Activated CD4-positive, alpha-beta memory T cell treated with anti-CD3 and anti-CD28 coated beads for 36 hours (primary cell): Measurements from ENCODE around the gene SRRD. TPM values are rescaled to one million over a fixed set of nuclear protein-coding genes. Genes with fewer than 3 reads are reported as not detected.

Source experiments
- CTCF ChIA-PET: fragments of 350-600 bp; sonication (Branson Sonifier 250); formaldehyde crosslinking; loops from one replicate; lab custom pipeline; 2021; ENCODE audit warnings: antibody characterized with exemption, inconsistent platforms; lab: Charles Lee
- POLR2A ChIA-PET: fragments of 350-600 bp; sonication (Branson Sonifier 250); formaldehyde crosslinking; loops from one replicate; lab custom pipeline; 2021; ENCODE audit warnings: antibody characterized with exemption; lab: Charles Lee
- DNase-seq: peaks from one replicate; pipeline ENCODE4 v3.0.0-alpha.2; 2020
- H3K27ac Mint-ChIP-seq: one replicate; pipeline ENCODE4 v1.8.0; 2021; ENCODE audit warnings: mixed read lengths
- H3K27me3 Mint-ChIP-seq: one replicate; pipeline ENCODE4 v1.8.0; 2021; ENCODE audit warnings: mixed read lengths
- H3K36me3 Mint-ChIP-seq: one replicate; pipeline ENCODE4 v1.8.0; 2021; ENCODE audit warnings: mixed read lengths
- H3K4me1 Mint-ChIP-seq: one replicate; pipeline ENCODE4 v1.8.0; 2021; ENCODE audit warnings: low read depth, mixed read lengths
- H3K4me3 Mint-ChIP-seq: one replicate; pipeline ENCODE4 v1.8.0; 2021; ENCODE audit warnings: mild to moderate bottlenecking, mixed read lengths
- H3K9me3 Mint-ChIP-seq: one replicate; pipeline ENCODE4 v1.8.0; 2021; ENCODE audit warnings: mixed read lengths
- intact Hi-C: fragments of 100-400 bp; cut with micrococcal nuclease; formaldehyde crosslinking; loops from one replicate; pipeline ENCODE4 v1.15.1; 2023
- total RNA-seq, 2 experiments: library from RNA; stranded (reverse); gene quantifications; one replicate each; pipeline ENCODE4 v1.2.3, GENCODE V29; 2021

Gene SRRD
- total RNA-seq, 2 experiments from 2014 or later = 20.6 to 22.0 TPM

- peaks cover 19% of the 10 kb centered on the region for H3K36me3 Mint-ChIP-seq
- POLR2A ChIA-PET = no interaction called here
- H3K27ac Mint-ChIP-seq = no peak overlapping the region
- no peaks in the 10 kb centered on the region for H3K27me3 Mint-ChIP-seq
- no peak overlapping the region for H3K4me3 Mint-ChIP-seq
- no peaks in the 10 kb centered on the region for H3K9me3 Mint-ChIP-seq
- no peaks in the 10 kb centered on the region for H3K4me1 Mint-ChIP-seq
- CTCF ChIA-PET = interaction anchor here (0.6 to 5.7 kb wide), 15 partner anchors 12 to 191 kb away, joined by 3 to 109 read pairs (median 4); partner anchors contain the start of genes HPS4 and SRRD
- no peak for DNase-seq
- intact Hi-C loops = no loop called here
These were observed 23.5 kb upstream of the SRRD start for GRCh38 chr22:26460202-26460601.

- H3K36me3 Mint-ChIP-seq = peaks cover 23% of the 10 kb centered on the region
- H3K4me1 Mint-ChIP-seq = no peaks in the 10 kb centered on the region
- POLR2A ChIA-PET = no interaction called here
- DNase-seq = peak; percentile 42
- no peaks in the 10 kb centered on the region for H3K27me3 Mint-ChIP-seq
- H3K27ac Mint-ChIP-seq = no peak overlapping the region
- CTCF ChIA-PET = interaction anchor here (0.7 to 5.7 kb wide), 23 partner anchors 9 to 1155 kb away, joined by 3 to 109 read pairs (median 4); partner anchors contain the start of gene SRRD
- no peaks in the 10 kb centered on the region for H3K9me3 Mint-ChIP-seq
- intact Hi-C loops = loop anchor here (1.0 kb wide), 1 partner anchor 63 kb away; no protein-coding TSS in a partner anchor
- no peak overlapping the region for H3K4me3 Mint-ChIP-seq
These were observed 22.4 kb upstream of the SRRD start for GRCh38 chr22:26461188-26461810.

- intact Hi-C loops = no loop called here
- no peak for DNase-seq
- CTCF ChIA-PET = interaction anchor here (0.7 to 5.7 kb wide), 18 partner anchors 9 to 1156 kb away, joined by 3 to 109 read pairs (median 4); partner anchors contain the start of gene SRRD
- Mint-ChIP-seq H3K27me3 (no peaks in the 10 kb centered on the region), H3K4me1 (no peaks in the 10 kb centered on the region), H3K9me3 (no peaks in the 10 kb centered on the region), H3K36me3 (peaks cover 23% of the 10 kb centered on the region), H3K4me3 (no peak overlapping the region), H3K27ac (no peak overlapping the region)
- POLR2A ChIA-PET = no interaction called here
These were observed 21.6 kb upstream of the SRRD start for GRCh38 chr22:26462051-26462450.

- ChIA-PET CTCF (interaction anchor here (1.2 to 5.7 kb wide), 8 partner anchors 11 to 97 kb away, joined by 3 to 109 read pairs (median 10); no protein-coding TSS in a partner anchor), POLR2A (no interaction called here)
- Mint-ChIP-seq H3K36me3 (peaks cover 20% of the 10 kb centered on the region), H3K4me3 (no peak overlapping the region), H3K27ac (no peak overlapping the region), H3K4me1 (no peaks in the 10 kb centered on the region), H3K27me3 (no peaks in the 10 kb centered on the region), H3K9me3 (no peaks in the 10 kb centered on the region)
- no peak for DNase-seq
- intact Hi-C loops = no loop called here
These were observed 21.0 kb upstream of the SRRD start for GRCh38 chr22:26462641-26463040.

- ChIA-PET POLR2A (no interaction called here), CTCF (interaction anchor here (1.2 to 5.7 kb wide), 6 partner anchors 11 to 97 kb away, joined by 3 to 109 read pairs (median 20); no protein-coding TSS in a partner anchor)
- Mint-ChIP-seq H3K27ac (no peak overlapping the region), H3K4me1 (no peaks in the 10 kb centered on the region), H3K9me3 (no peaks in the 10 kb centered on the region), H3K27me3 (no peaks in the 10 kb centered on the region), H3K4me3 (no peak overlapping the region), H3K36me3 (peaks cover 22% of the 10 kb centered on the region)
- DNase-seq = no peak
- intact Hi-C loops = no loop called here
These were observed 20.5 kb upstream of the SRRD start for GRCh38 chr22:26463101-26463661.

- DNase-seq = no peak
- Mint-ChIP-seq H3K4me3 (no peak overlapping the region), H3K27me3 (no peaks in the 10 kb centered on the region), H3K4me1 (no peaks in the 10 kb centered on the region), H3K9me3 (no peaks in the 10 kb centered on the region), H3K27ac (no peak overlapping the region), H3K36me3 (peaks cover 24% of the 10 kb centered on the region)
- POLR2A ChIA-PET = no interaction called here
- CTCF ChIA-PET = interaction anchor here (1.0 to 5.7 kb wide), 3 partner anchors 63 to 98 kb away, joined by 3 to 109 read pairs (median 70); no protein-coding TSS in a partner anchor
- intact Hi-C loops = no loop called here
These were observed 20.0 kb upstream of the SRRD start for GRCh38 chr22:26463688-26464087.

- Mint-ChIP-seq H3K36me3 (peaks cover 30% of the 10 kb centered on the region), H3K27me3 (no peaks in the 10 kb centered on the region), H3K4me1 (no peaks in the 10 kb centered on the region), H3K27ac (no peak overlapping the region), H3K4me3 (no peak overlapping the region), H3K9me3 (no peaks in the 10 kb centered on the region)
- no peak for DNase-seq
- CTCF ChIA-PET = interaction anchor here (1.0 to 5.7 kb wide), 2 partner anchors 64 to 97 kb away, joined by 3 to 109 read pairs; no protein-coding TSS in a partner anchor
- intact Hi-C loops = no loop called here
- POLR2A ChIA-PET = interaction anchor here (0.6 kb wide), 1 partner anchor 43 kb away, joined by 3 read pairs; no protein-coding TSS in a partner anchor
These were observed 19.4 kb upstream of the SRRD start for GRCh38 chr22:26464312-26464711.

- CTCF ChIA-PET = interaction anchor here (0.9 to 1.1 kb wide), 2 partner anchors 68 to 69 kb away, joined by 4 read pairs; no protein-coding TSS in a partner anchor
- H3K36me3 Mint-ChIP-seq = peaks cover 37% of the 10 kb centered on the region
- no peak for DNase-seq
- H3K4me1 Mint-ChIP-seq = no peaks in the 10 kb centered on the region
- no peak overlapping the region for H3K4me3 Mint-ChIP-seq
- H3K9me3 Mint-ChIP-seq = no peaks in the 10 kb centered on the region
- H3K27ac Mint-ChIP-seq = no peak overlapping the region
- POLR2A ChIA-PET = no interaction called here
- no peaks in the 10 kb centered on the region for H3K27me3 Mint-ChIP-seq
- intact Hi-C loops = no loop called here
These were observed 17.5 kb upstream of the SRRD start for GRCh38 chr22:26466196-26466595.

GRCh38 chr22:26470807-26471206 is 12.9 kb upstream of the SRRD start:
- Mint-ChIP-seq H3K27ac (no peak overlapping the region), H3K36me3 (peaks cover 56% of the 10 kb centered on the region), H3K4me1 (peaks cover 5% of the 10 kb centered on the region), H3K4me3 (no peak overlapping the region), H3K9me3 (no peaks in the 10 kb centered on the region), H3K27me3 (no peaks in the 10 kb centered on the region)
- POLR2A ChIA-PET = no interaction called here
- DNase-seq = no peak
- CTCF ChIA-PET = interaction anchor here (0.9 kb wide), 1 partner anchor 87 kb away, joined by 3 read pairs; no protein-coding TSS in a partner anchor
- intact Hi-C loops = no loop called here

GRCh38 chr22:26471522-26471921 is 12.2 kb upstream of the SRRD start:
- no peak overlapping the region for H3K4me3 Mint-ChIP-seq
- no peak for DNase-seq
- H3K27ac Mint-ChIP-seq = no peak overlapping the region
- no peaks in the 10 kb centered on the region for H3K9me3 Mint-ChIP-seq
- ChIA-PET POLR2A (no interaction called here), CTCF (interaction anchor here (0.5 kb wide), 1 partner anchor 77 kb away, joined by 3 read pairs; no protein-coding TSS in a partner anchor)
- H3K36me3 Mint-ChIP-seq = peaks cover 54% of the 10 kb centered on the region
- intact Hi-C loops = no loop called here
- no peaks in the 10 kb centered on the region for H3K27me3 Mint-ChIP-seq
- peaks cover 6% of the 10 kb centered on the region for H3K4me1 Mint-ChIP-seq

GRCh38 chr22:26474682-26475081 is 9.0 kb upstream of the SRRD start:
- no peaks in the 10 kb centered on the region for H3K27me3 Mint-ChIP-seq
- H3K4me3 Mint-ChIP-seq = no peak overlapping the region
- no peak overlapping the region for H3K27ac Mint-ChIP-seq
- peaks cover 59% of the 10 kb centered on the region for H3K36me3 Mint-ChIP-seq
- intact Hi-C loops = no loop called here
- POLR2A ChIA-PET = no interaction called here
- CTCF ChIA-PET = interaction anchor here (0.9 kb wide), 1 partner anchor 110 kb away, joined by 3 read pairs; no protein-coding TSS in a partner anchor
- peaks cover 30% of the 10 kb centered on the region for H3K4me1 Mint-ChIP-seq
- DNase-seq = no peak
- no peaks in the 10 kb centered on the region for H3K9me3 Mint-ChIP-seq
